Measurements from ENCODE around the gene ZCCHC2. TPM values are rescaled to one million over a fixed set of nuclear protein-coding genes. Genes with fewer than 3 reads are reported as not detected.
A peak's percentile ranks its signal among the peaks of the same experiment; 100 is the strongest.

The ZCCHC2 gene
- total RNA-seq, 1 donor from 2014 or later = 38.2 TPM

DNA sequence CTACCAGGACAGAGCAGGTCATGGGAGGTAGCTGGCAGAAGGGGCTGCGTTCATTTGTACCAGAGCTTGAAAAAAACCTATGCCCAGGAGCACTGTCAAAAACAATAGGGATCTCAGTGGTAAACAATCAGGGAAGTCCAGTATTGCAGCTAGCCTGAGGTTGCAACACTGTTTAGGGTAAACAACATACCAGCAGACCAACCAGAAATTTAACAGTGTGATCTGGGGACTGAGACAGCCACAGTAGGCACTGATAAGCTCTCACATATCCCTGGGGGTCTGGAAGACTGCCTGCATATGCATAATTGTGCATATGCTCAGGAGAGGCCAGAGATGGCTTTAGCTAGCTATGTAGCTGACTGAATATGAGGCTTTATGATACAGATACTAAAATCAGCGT lies 12.0 kb upstream of the ZCCHC2 start:
- no peak for DNase-seq (ENCODE audit: low spot score)

- DNase-seq (ENCODE audit: low spot score) = no peak
These were observed 10.3 kb upstream of the ZCCHC2 start for GRCh38 chr18:62512532-62512931.

GRCh38 chr18:62512996-62513395 lies 9.8 kb upstream of the ZCCHC2 start:
- DNase-seq (ENCODE audit: low spot score) = no peak

- DNase-seq (ENCODE audit: low spot score) = no peak
These were observed 8.3 kb upstream of the ZCCHC2 start for GRCh38 chr18:62514570-62514969.

GRCh38 chr18:62516242-62516641 lies 6.6 kb upstream of the ZCCHC2 start:
- DNase-seq (ENCODE audit: low spot score) = no peak

DNA sequence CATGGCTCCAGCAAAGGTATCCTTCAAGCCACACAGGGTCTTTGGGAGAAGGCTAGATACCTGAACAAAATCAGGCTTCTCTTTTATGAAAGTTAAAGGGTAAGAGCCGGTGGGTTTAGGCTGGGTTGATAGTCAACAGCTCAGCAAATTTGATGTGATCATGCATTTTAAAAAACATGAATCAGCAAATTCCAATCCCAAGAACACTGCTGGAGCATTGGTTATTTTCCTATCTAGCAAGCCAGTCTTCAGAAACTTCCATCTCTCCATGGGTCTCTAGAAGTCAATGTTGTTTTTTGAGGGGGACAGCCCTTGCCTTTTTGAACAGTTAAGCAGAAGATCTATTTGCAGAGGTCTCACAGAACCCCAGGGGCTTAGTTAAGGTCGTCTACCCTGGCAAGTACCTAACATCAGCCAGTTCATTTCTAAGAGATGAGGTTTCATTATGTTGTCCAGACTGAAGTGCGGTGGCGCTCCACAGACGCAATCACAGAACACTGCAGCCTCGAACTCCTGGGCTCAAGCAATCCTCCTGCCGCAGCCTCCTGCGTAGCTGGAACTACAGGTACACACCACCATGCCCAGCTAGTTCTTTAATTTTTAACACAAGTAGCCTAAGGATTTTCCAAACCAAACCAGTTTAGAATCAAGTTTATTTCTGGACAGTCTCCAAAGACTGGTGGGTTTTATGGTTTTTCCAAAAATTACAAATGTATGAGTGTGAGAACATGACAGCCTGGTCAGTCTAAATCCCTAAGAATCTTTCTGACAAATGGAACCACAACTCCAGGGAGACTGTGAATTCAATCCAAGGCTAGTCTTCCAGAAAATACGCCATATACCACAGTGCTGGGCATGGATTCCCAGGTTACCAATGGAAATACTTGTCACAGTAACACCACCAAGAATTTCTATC lies 4.1 kb upstream of the ZCCHC2 start:
- no peak for DNase-seq (ENCODE audit: low spot score)

GRCh38 chr18:62519684-62520083 lies 3.1 kb upstream of the ZCCHC2 start:
- DNase-seq (ENCODE audit: low spot score) = no peak

DNA sequence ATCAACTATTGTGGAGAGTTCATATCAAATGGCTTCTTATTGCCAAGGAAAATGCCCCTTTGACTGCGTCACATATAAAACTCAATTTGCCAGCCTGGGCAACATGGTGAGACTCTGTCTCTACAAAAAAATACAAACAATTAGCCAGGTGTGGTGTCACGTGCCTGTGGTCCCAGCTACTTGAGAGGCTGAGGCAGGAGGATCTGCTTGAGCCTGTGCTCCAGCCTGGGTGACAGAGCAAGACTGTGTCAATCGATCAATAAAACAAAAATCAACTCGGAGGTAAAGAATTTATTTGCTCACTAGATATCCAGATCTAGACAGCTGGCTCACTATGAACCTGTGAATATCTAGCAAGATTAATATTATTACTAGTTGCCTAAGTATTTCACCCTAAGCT lies 1.7 kb upstream of the ZCCHC2 start:
- no peak for DNase-seq (ENCODE audit: low spot score)

GRCh38 chr18:62521593-62521992 lies 1.2 kb upstream of the ZCCHC2 start:
- no peak for DNase-seq (ENCODE audit: low spot score)

GRCh38 chr18:62522178-62522503 lies 684 bp upstream of the ZCCHC2 start:
- DNase-seq (ENCODE audit: low spot score) = no peak

DNA sequence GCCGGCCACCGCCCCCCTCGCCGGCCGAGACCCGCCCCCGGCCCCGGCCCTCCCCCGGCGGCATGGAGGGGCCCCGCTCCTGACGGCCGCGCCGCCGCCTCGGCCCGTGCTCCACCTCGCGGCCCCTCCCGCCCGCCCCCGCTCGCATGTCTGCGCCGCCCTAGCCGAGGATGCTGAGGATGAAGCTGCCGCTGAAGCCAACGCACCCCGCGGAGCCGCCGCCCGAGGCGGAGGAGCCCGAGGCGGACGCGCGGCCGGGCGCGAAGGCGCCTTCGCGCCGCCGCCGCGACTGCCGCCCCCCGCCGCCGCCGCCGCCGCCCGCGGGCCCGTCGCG lies 397 bp downstream of the ZCCHC2 start:
- DNase-seq (ENCODE audit: low spot score) = no peak

DNA sequence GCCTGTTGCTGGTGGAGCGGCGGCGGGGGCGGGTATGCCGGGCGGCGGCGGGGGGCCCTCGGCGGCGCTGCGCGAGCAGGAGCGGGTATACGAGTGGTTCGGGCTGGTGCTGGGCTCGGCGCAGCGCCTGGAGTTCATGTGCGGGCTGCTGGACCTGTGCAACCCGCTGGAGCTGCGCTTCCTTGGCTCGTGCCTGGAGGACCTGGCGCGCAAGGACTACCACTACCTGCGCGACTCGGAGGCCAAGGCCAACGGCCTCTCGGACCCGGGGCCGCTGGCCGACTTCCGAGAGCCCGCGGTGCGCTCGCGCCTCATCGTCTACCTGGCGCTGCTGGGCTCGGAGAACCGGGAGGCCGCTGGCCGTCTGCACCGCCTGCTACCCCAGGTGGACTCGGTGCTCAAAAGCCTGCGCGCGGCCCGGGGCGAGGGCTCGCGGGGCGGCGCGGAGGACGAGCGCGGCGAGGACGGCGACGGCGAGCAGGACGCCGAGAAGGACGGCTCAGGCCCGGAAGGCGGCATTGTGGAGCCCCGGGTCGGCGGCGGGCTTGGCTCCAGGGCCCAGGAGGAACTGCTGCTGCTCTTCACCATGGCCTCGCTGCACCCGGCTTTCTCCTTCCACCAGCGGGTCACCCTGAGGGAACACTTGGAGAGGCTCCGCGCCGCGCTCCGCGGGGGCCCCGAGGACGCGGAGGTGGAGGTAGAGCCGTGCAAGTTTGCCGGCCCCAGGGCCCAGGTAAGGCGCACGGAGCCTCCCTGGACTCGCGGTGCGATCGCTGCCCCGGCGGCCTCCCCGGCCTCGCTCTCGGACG lies 1.0 kb downstream of the ZCCHC2 start:
- peak; percentile 47 for DNase-seq (ENCODE audit: low spot score)

DNA sequence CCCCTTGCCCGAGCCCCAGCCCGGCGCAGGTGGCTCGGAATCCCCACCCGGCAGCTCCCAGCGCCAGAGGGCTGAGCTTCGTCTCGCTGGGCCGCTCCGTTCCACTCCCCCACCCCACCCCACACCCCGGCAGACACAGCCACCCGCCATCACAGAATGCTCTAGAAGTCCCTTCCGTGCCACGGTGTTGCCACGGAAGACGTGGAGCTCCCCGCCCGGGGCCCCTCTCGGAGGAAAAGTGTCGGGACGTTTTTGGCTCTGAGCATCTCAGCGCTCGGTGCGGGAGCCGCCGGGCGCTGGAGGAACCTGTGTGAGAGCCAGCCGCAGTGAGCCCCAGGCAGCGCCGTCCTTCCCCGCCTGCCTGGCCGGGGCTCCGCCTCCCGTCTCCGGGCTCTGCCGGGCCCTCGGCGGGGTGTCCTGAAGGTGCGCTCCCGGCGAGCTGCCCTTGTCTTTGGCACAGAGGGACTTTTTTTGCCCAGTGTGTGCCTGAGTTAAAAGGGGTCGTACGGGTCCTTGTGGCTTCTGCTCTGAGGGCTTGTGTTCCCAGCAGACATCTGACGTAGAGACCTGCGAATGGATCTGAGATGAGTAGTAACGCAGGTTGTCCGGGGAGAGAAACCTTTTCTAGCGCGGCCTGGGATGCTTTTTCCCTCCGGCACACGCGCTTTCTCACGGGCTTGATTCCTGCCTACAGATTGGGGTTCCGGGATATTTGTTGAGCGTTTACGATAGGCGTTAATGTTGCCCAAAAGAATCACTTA lies 1.8 kb downstream of the ZCCHC2 start:
- DNase-seq (ENCODE audit: low spot score) = peak; percentile 42

DNA sequence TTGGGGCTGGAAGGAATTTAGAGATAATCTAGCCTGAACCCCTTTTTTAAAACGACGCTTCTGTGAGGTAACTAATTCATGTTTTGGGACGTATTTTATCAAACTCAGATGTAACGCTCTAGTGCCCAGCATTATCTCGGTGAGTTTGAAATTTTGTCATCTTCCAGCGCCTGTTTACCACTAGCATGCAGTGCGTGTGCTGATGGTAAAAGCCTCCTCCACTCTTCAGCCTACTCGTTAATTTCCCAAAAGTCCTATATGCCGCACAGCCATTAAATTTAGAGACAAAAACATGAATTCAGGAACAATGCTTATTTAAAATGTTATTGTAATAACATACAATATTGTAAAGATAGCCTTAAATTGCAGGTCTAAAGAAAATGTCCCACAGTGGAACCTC lies 2.8 kb downstream of the ZCCHC2 start:
- DNase-seq (ENCODE audit: low spot score) = no peak

- peak; percentile 82 for DNase-seq (ENCODE audit: low spot score)
These were observed 3.5 kb downstream of the ZCCHC2 start for GRCh38 chr18:62526098-62527025.

DNA sequence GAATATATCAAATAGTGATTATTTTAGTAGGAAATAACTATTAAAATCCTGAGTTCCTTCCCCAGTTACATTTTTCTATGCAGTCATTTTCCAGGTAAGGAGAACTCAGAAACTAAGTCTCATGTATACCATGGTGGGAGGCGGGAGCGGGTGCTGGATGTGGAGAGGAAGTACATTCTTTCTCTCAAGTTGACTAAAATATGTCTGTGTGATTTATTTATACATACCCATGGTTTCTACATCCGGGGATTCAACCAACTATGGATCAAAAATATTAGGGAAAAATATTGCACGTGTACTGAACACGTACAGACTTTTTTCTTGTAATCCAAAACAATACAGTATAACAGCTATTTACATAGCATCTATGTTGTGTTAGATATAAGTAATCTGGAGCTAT lies 6.8 kb downstream of the ZCCHC2 start:
- DNase-seq (ENCODE audit: low spot score) = no peak

GRCh38 chr18:62531078-62531477 lies 8.3 kb downstream of the ZCCHC2 start:
- no peak for DNase-seq (ENCODE audit: low spot score)

DNA sequence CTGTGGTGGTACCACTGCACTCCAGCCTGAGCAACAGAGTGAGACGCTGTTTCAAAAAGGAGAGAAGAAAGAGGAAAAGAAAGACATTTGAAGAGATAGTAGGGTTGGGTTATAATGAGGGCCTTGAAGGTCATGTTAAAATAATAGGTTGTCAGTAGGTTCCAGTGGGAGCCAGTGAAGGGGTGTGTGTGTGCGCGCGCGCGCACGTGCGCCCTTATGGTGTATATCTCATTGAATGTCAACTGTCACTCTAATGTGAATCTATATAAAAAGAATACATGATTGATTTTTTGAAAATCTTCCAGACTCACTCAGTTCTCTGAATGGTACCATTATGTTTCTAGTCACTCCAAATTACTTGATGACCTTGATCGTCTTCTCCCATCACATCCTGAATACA lies 9.1 kb downstream of the ZCCHC2 start:
- DNase-seq (ENCODE audit: low spot score) = no peak

GRCh38 chr18:62536005-62536404 lies 13.2 kb downstream of the ZCCHC2 start:
- no peak for DNase-seq (ENCODE audit: low spot score)

DNA sequence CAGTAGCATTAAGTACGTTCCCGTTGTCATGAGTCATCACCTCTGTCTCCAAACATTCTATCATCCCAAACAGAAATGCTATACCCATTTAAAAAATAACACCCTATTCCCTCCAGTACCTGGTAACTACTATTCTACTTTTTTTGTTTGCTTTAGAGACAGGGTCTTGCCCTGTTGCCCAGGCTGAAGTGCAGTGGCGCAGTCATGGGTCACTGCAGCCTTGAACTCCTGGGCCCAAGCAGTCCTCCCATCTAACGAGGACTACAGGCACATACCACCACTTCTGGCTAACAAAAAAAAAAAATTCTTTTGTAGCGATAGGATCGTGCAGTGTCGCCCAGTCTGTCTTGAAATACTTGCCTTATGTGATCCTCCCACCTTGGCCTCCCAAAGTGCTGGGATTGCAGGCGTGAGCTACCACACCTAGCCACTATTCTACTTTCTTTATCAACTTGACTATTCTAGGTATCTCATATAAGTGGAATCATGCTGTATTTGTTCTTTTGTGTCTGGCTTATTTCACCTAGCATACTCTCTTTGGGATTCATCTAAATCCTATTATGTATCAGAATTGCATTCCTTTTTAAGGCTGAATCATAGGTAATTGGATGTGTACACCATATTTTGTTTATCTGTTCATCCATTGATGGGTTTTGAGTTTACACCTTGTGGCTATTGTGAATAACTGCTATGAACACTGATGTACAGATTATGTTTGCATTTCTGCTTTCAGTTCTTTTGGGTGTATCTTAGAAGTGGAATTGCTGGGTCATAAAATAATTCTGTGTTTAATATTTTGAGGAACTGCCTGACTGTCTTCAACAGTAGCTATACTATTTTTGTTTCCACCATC lies 14.4 kb downstream of the ZCCHC2 start:
- no peak for DNase-seq (ENCODE audit: low spot score)
